ENCODE measurements around the gene VPS37C. TPM values are rescaled to one million over a fixed set of nuclear protein-coding genes. Genes with fewer than 3 reads are reported as not detected.

The VPS37C gene
- total and polyA plus RNA-seq, 2 of the 13 experiments (the other 11 are each of a cell fraction or from before 2014, with no cell fraction given): 7.5 to 8.8 TPM

- peak; percentile 53 for TF ChIP-seq PAXIP1 (CRISPR knock-in tag; conservative IDR thresholded peaks at IDR 0.05)
- TF ChIP-seq SOX6 (IDR thresholded peaks at IDR 0.05): no peak
- 0 out of 2 replicates have a peak, but pooled peaks have one; percentile 21 for TF ChIP-seq SOX6 (CRISPR knock-in tag; IDR thresholded peaks at IDR 0.05)
- no peak for TF ChIP-seq ZNF275 (CRISPR knock-in tag; IDR thresholded peaks at IDR 0.05; ENCODE audit: borderline replicate concordance)
- peak; percentile 48; the same call in 1 of the 2 replicates for TF ChIP-seq HNF4G (IDR thresholded peaks at IDR 0.05; ENCODE audit: borderline replicate concordance, low read depth, low read length)
- no peak for TF ChIP-seq HNF4G (CRISPR knock-in tag; IDR thresholded peaks at IDR 0.05; ENCODE audit: borderline replicate concordance, low read depth)
- TF ChIP-seq ZNF3 (CRISPR knock-in tag; IDR thresholded peaks at IDR 0.05): no peak
- TF ChIP-seq XRCC5 (optimal IDR thresholded peaks at IDR 0.05; ENCODE audit: low read length): no peak
- TF ChIP-seq ZNF704 (CRISPR knock-in tag; IDR thresholded peaks at IDR 0.05; ENCODE audit: borderline replicate concordance): no peak
- TF ChIP-seq GATA4 (IDR thresholded peaks at IDR 0.05; ENCODE audit: borderline replicate concordance, low read depth): no peak
- no peak for TF ChIP-seq MTF1 (CRISPR knock-in tag; IDR thresholded peaks at IDR 0.05)
- no peak for TF ChIP-seq FOXP1 (IDR thresholded peaks at IDR 0.05)
- peak; percentile 32; the same call in 1 of the 2 replicates for TF ChIP-seq FOXP1 (CRISPR knock-in tag; IDR thresholded peaks at IDR 0.05)
- peak; percentile 53; the same call in 1 of the 2 replicates for TF ChIP-seq ZNF710 (CRISPR knock-in tag; IDR thresholded peaks at IDR 0.05; ENCODE audit: borderline replicate concordance)
- TF ChIP-seq HNF4A (CRISPR knock-in tag; IDR thresholded peaks at IDR 0.05): peak; percentile 66
- no peak for TF ChIP-seq ZNF280B (CRISPR knock-in tag; IDR thresholded peaks at IDR 0.05; ENCODE audit: borderline replicate concordance)
Measured at GRCh38 chr11:61164606-61165424, 3.6 kb upstream of the VPS37C start (continued).

Data from HepG2 (cell line).